ENCODE data around the gene SMIM15.

The SMIM15 gene

DNA sequence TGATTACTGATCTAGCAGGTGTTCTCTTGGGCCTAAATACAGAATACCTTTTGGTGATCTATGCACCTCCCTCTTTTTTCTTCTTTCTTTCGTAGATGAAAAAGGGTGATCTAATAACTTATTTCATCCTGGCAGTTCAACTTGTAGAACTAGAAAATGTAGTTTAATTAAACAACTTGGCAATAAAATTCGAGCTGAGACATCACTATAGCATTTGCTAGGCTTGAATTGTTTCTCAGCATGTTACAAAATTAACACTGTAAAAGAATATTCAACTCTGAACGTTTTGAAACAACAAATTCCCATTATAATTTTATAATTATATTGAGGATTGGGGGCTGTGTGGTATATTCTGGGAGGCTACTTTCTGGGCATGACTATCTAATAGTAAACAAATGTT, 19.5 kb downstream of the SMIM15 start:
- no peaks in the 10 kb centered on the region for H3K79me2 ChIP-seq (ENCODE audit: insufficient read depth, low read length)
- H2AFZ ChIP-seq (ENCODE audit: low read depth, low read length), result no peak overlapping the region
- no peaks in the 10 kb centered on the region for H3K27me3 ChIP-seq (ENCODE audit: insufficient read depth, low read length, poor library complexity)
- no peak for DNase-seq
- TF ChIP-seq EZH2 (IDR thresholded peaks at IDR 0.05; ENCODE audit: borderline replicate concordance, low read depth, low read length, severe bottlenecking), result no peak
- TF ChIP-seq, protein P1, sequence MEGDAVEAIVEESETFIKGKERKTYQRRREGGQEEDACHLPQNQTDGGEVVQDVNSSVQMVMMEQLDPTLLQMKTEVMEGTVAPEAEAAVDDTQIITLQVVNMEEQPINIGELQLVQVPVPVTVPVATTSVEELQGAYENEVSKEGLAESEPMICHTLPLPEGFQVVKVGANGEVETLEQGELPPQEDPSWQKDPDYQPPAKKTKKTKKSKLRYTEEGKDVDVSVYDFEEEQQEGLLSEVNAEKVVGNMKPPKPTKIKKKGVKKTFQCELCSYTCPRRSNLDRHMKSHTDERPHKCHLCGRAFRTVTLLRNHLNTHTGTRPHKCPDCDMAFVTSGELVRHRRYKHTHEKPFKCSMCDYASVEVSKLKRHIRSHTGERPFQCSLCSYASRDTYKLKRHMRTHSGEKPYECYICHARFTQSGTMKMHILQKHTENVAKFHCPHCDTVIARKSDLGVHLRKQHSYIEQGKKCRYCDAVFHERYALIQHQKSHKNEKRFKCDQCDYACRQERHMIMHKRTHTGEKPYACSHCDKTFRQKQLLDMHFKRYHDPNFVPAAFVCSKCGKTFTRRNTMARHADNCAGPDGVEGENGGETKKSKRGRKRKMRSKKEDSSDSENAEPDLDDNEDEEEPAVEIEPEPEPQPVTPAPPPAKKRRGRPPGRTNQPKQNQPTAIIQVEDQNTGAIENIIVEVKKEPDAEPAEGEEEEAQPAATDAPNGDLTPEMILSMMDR (IDR thresholded peaks at IDR 0.05; ENCODE audit: borderline replicate concordance, extremely low read depth, low read length, poor library complexity, severe bottlenecking), result no peak
- no peaks in the 10 kb centered on the region for H3K4me1 ChIP-seq (ENCODE audit: insufficient read depth, low read length)
- H3K9ac ChIP-seq (ENCODE audit: low read depth, low read length), result no peak overlapping the region
- H3K4me2 ChIP-seq (ENCODE audit: insufficient read depth, low read length), result no peak overlapping the region
- no peaks in the 10 kb centered on the region for H3K36me3 ChIP-seq (ENCODE audit: insufficient read depth, low read length)
- no peak overlapping the region for H3K4me3 ChIP-seq (ENCODE audit: low read depth in 1 of 2, low read length in 2 of 2)
- no peaks in the 10 kb centered on the region for H4K20me1 ChIP-seq (ENCODE audit: insufficient read depth, low read length)
- no peaks in the 10 kb centered on the region for H3K9me3 ChIP-seq (ENCODE audit: insufficient read depth, low read length, severe bottlenecking)
- no peak for ATAC-seq (ENCODE audit: insufficient read depth, low read depth)
- H3K27ac ChIP-seq (ENCODE audit: low read length), result no peak overlapping the region

DNA sequence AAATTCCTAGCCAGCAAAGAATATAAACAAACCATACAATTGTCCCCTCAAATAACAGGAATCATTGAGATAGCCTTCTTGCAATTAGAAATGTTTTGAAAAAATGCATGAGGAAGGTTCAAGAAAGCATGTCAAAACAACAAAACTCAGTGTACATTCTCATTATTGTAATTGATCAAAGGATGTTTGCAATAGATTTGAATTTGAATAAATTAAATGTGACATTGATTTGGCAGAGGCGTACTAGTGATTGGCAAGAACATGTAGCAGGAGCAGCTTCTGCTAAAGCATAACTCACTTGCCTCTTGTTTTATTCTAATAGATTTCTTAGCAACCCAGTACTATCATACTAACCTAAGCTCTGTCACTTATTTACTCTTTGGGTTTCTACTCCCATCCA, 19.9 kb downstream of the SMIM15 start:
- no peaks in the 10 kb centered on the region for H3K27me3 ChIP-seq (ENCODE audit: insufficient read depth, low read length, poor library complexity)
- TF ChIP-seq, protein P1 (IDR thresholded peaks at IDR 0.05; ENCODE audit: borderline replicate concordance, extremely low read depth, low read length, poor library complexity, severe bottlenecking), result no peak
- TF ChIP-seq EZH2 (IDR thresholded peaks at IDR 0.05; ENCODE audit: borderline replicate concordance, low read depth, low read length, severe bottlenecking), result no peak

DNA sequence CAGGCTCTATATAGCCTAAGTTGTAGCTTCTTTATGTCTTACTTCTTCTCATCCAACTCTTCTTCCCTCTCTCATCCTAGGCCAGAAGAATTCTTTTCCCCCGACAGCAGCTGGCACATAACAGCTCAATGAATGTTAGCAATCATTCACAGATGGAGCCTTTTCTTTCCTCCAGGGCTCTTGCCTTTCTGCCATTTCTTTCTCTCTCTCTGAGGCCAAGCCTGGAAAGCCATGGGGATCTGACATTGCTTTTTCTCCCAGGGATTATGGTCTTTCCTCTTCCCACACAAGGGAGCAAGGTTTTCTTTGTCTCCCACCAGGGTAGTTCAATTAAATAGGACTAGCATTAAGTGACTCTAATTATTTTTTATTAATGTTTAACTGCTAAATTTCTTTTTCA, 20.5 kb downstream of the SMIM15 start:
- no peaks in the 10 kb centered on the region for H3K9me3 ChIP-seq (ENCODE audit: insufficient read depth, low read length, severe bottlenecking)
- H4K20me1 ChIP-seq (ENCODE audit: insufficient read depth, low read length), result no peaks in the 10 kb centered on the region
- no peaks in the 10 kb centered on the region for H3K36me3 ChIP-seq (ENCODE audit: insufficient read depth, low read length)
- H3K27me3 ChIP-seq (ENCODE audit: insufficient read depth, low read length, poor library complexity), result no peaks in the 10 kb centered on the region
- H2AFZ ChIP-seq (ENCODE audit: low read depth, low read length), result no peak overlapping the region
- DNase-seq (no peak), ATAC-seq (ENCODE audit: insufficient read depth, low read depth) (no peak)
- H3K27ac ChIP-seq (ENCODE audit: low read length), result no peak overlapping the region
- TF ChIP-seq, protein P1 (IDR thresholded peaks at IDR 0.05; ENCODE audit: borderline replicate concordance, extremely low read depth, low read length, poor library complexity, severe bottlenecking), result no peak
- TF ChIP-seq EZH2 (IDR thresholded peaks at IDR 0.05; ENCODE audit: borderline replicate concordance, low read depth, low read length, severe bottlenecking), result no peak
- H3K79me2 ChIP-seq (ENCODE audit: insufficient read depth, low read length), result no peaks in the 10 kb centered on the region
- no peaks in the 10 kb centered on the region for H3K4me1 ChIP-seq (ENCODE audit: insufficient read depth, low read length)
- no peak overlapping the region for H3K4me2 ChIP-seq (ENCODE audit: insufficient read depth, low read length)
- H3K4me3 ChIP-seq (ENCODE audit: low read depth in 1 of 2, low read length in 2 of 2), result no peak overlapping the region
- no peak overlapping the region for H3K9ac ChIP-seq (ENCODE audit: low read depth, low read length)

More for the DNA sequence above, 19.9 kb downstream of the SMIM15 start:
- no peak overlapping the region for H3K4me3 ChIP-seq (ENCODE audit: low read depth in 1 of 2, low read length in 2 of 2)
- no peak overlapping the region for H2AFZ ChIP-seq (ENCODE audit: low read depth, low read length)
- H3K4me2 ChIP-seq (ENCODE audit: insufficient read depth, low read length), result no peak overlapping the region
- H3K79me2 ChIP-seq (ENCODE audit: insufficient read depth, low read length), result no peaks in the 10 kb centered on the region
- H3K9ac ChIP-seq (ENCODE audit: low read depth, low read length), result no peak overlapping the region
- DNase-seq (no peak), ATAC-seq (ENCODE audit: insufficient read depth, low read depth) (no peak)
- no peaks in the 10 kb centered on the region for H4K20me1 ChIP-seq (ENCODE audit: insufficient read depth, low read length)
- no peak overlapping the region for H3K27ac ChIP-seq (ENCODE audit: low read length)
- H3K9me3 ChIP-seq (ENCODE audit: insufficient read depth, low read length, severe bottlenecking), result no peaks in the 10 kb centered on the region
- H3K4me1 ChIP-seq (ENCODE audit: insufficient read depth, low read length), result no peaks in the 10 kb centered on the region
- H3K36me3 ChIP-seq (ENCODE audit: insufficient read depth, low read length), result no peaks in the 10 kb centered on the region

GRCh38 chr5:61139931-61140330, 22.3 kb downstream of the SMIM15 start:
- ATAC-seq (ENCODE audit: insufficient read depth, low read depth) (no peak), DNase-seq (no peak)
- no peaks in the 10 kb centered on the region for H3K4me1 ChIP-seq (ENCODE audit: insufficient read depth, low read length)
- no peak overlapping the region for H2AFZ ChIP-seq (ENCODE audit: low read depth, low read length)
- TF ChIP-seq, protein P1 (IDR thresholded peaks at IDR 0.05; ENCODE audit: borderline replicate concordance, extremely low read depth, low read length, poor library complexity, severe bottlenecking), result no peak
- no peak for TF ChIP-seq EZH2 (IDR thresholded peaks at IDR 0.05; ENCODE audit: borderline replicate concordance, low read depth, low read length, severe bottlenecking)
- H3K9ac ChIP-seq (ENCODE audit: low read depth, low read length), result no peak overlapping the region
- no peak overlapping the region for H3K4me3 ChIP-seq (ENCODE audit: low read depth in 1 of 2, low read length in 2 of 2)
- H3K27ac ChIP-seq (ENCODE audit: low read length), result no peak overlapping the region
- H3K27me3 ChIP-seq (ENCODE audit: insufficient read depth, low read length, poor library complexity), result no peaks in the 10 kb centered on the region
- H3K79me2 ChIP-seq (ENCODE audit: insufficient read depth, low read length), result no peaks in the 10 kb centered on the region
- H4K20me1 ChIP-seq (ENCODE audit: insufficient read depth, low read length), result no peaks in the 10 kb centered on the region
- H3K9me3 ChIP-seq (ENCODE audit: insufficient read depth, low read length, severe bottlenecking), result no peaks in the 10 kb centered on the region
- H3K36me3 ChIP-seq (ENCODE audit: insufficient read depth, low read length), result no peaks in the 10 kb centered on the region
- no peak overlapping the region for H3K4me2 ChIP-seq (ENCODE audit: insufficient read depth, low read length)
